Calu3 (cell line): ENCODE measurements around the gene TMEM161A. TPM values are rescaled to one million over a fixed set of nuclear protein-coding genes. Genes with fewer than 3 reads are reported as not detected.

Source experiments
- BruUV-seq: library from RNA; stranded (reverse); fragments of 400-500 nt; replicated peaks from 2 replicates; lab custom pipeline; 2021; lab: Mats Ljungman, UMichigan
- CTCF ChIA-PET: fragments of 300-600 bp; sonication (Branson Sonifier 250); formaldehyde crosslinking; loops from one replicate; lab custom pipeline; 2022; ENCODE audit warnings: antibody characterized with exemption; lab: Charles Lee
- DNase-seq: peaks from one replicate; pipeline ENCODE4 v3.0.0; 2022
- H3K27ac Mint-ChIP-seq: one replicate; pipeline ENCODE4 v1.8.0; 2022; ENCODE audit warnings: mixed read lengths; ENCODE audit not compliant: unreplicated experiment
- H3K27me3 Mint-ChIP-seq: one replicate; pipeline ENCODE4 v1.8.0; 2022; ENCODE audit warnings: mixed read lengths; ENCODE audit not compliant: unreplicated experiment
- H3K36me3 Mint-ChIP-seq: one replicate; pipeline ENCODE4 v1.8.0; 2022; ENCODE audit warnings: mild to moderate bottlenecking, moderate library complexity, mixed read lengths; ENCODE audit not compliant: insufficient read depth, unreplicated experiment
- H3K4me1 Mint-ChIP-seq: one replicate; pipeline ENCODE4 v1.8.0; 2022; ENCODE audit warnings: mild to moderate bottlenecking, low read depth, mixed read lengths; ENCODE audit not compliant: unreplicated experiment
- H3K4me3 Mint-ChIP-seq: one replicate; pipeline ENCODE4 v1.8.0; 2022; ENCODE audit warnings: mild to moderate bottlenecking, low read depth, moderate library complexity, mixed read lengths; ENCODE audit not compliant: unreplicated experiment
- H3K9me3 Mint-ChIP-seq: one replicate; pipeline ENCODE4 v1.8.0; 2022; ENCODE audit warnings: low read depth, mixed read lengths; ENCODE audit not compliant: unreplicated experiment
- CTCF ChIP-seq: fragments of 200-600 bp; IDR thresholded peaks from one replicate; pipeline ENCODE4 v1.8.0; 2022; ENCODE audit warnings: antibody characterized with exemption; ENCODE audit not compliant: unreplicated experiment
- intact Hi-C: fragments of 100-400 bp; cut with micrococcal nuclease; formaldehyde crosslinking; loops from one replicate; pipeline ENCODE4 v1.10.0; 2022; ENCODE audit not compliant: unreplicated experiment
- total RNA-seq: library from RNA; stranded (reverse); gene quantifications from 2 replicates; pipeline ENCODE4 v1.2.3, GENCODE V29; 2022

Gene TMEM161A
- total RNA-seq, 1 experiment from 2014 or later = 28.9 TPM

DNA sequence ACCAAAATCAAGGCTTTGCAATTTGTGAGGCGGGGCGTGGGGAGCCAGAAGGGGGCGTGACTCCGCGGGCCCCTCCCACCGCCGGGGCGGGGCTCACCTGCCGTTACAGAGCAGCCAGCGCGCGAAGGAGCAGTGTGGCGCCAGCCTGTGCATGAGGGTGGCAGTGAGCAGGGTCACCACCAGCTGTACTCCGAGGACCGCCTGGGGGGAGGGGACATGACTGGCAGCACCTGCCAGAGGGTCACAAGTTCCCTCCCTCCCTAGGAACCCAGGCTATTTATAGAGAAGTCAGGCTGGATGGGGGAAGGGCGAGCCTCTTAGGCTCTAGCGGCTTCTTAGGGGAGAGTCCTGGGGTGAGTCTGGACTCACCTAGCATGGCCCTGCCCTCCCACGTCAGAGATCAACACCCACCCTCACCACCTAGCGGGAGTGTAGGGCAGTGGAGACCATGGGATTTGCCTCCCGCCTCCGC is 3.6 kb downstream of the TMEM161A start:
- Mint-ChIP-seq H3K27ac (no peak overlapping the region), H3K4me1 (peaks cover 12% of the 10 kb centered on the region), H3K4me3 (no peak overlapping the region), H3K27me3 (no peaks in the 10 kb centered on the region), H3K36me3 (peaks cover 15% of the 10 kb centered on the region), H3K9me3 (no peaks in the 10 kb centered on the region)
- no TSS peak for BruUV-seq
- CTCF ChIA-PET = no interaction called here
- TF ChIP-seq CTCF = no peak
- DNase-seq = no peak
- intact Hi-C loops = no loop called here

DNA sequence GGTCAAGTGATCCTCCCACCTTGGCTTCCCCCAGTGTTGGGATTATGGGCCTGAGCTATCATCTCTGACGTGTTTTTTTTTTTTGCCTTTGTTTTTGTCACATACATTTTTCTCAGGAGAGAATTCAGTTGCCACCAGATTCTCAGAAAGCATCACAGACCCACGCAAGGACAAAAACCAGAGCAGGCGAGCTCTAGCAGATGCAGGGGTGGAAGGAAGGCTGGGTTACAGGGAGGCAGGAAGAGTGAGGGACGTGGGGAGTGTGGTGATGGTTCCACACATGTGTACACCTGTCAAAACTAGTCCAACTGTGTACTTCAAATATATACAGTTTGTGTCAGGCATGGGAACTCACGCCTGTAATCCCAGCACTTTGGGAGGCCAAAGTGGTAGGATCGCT is 4.3 kb downstream of the TMEM161A start:
- Mint-ChIP-seq H3K4me1 (peaks cover 12% of the 10 kb centered on the region), H3K9me3 (no peaks in the 10 kb centered on the region), H3K4me3 (no peak overlapping the region), H3K27ac (no peak overlapping the region), H3K36me3 (peaks cover 15% of the 10 kb centered on the region), H3K27me3 (no peaks in the 10 kb centered on the region)
- intact Hi-C loops = no loop called here
- no TSS peak for BruUV-seq
- DNase-seq = no peak
- TF ChIP-seq CTCF = no peak
- CTCF ChIA-PET = no interaction called here

DNA sequence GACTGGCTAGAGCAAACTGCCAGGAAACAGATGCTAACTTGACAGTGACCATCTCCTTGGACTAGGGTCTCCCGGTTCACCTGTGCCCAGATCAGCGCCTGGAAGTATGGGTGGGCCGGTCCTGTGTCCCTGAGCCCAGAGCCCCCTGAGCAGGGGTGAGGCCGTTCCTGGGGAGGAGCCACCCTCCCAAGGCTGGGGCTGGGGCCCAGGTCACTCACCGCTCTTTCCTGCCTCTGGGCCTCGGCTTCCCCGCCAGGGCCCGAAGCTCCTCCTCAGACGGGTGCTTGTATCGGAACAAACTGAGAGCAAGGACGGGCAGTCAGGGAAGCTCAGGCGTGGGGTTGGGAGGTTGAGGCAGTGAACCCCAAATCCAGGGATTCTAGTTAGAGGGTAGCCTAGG is 5.4 kb downstream of the TMEM161A start:
- no peak for TF ChIP-seq CTCF
- intact Hi-C loops = no loop called here
- H3K9me3 Mint-ChIP-seq = no peaks in the 10 kb centered on the region
- no peak overlapping the region for H3K4me3 Mint-ChIP-seq
- no peak for DNase-seq
- CTCF ChIA-PET = no interaction called here
- peaks cover 7% of the 10 kb centered on the region for H3K36me3 Mint-ChIP-seq
- no peak overlapping the region for H3K27ac Mint-ChIP-seq
- peaks cover 11% of the 10 kb centered on the region for H3K4me1 Mint-ChIP-seq
- no peaks in the 10 kb centered on the region for H3K27me3 Mint-ChIP-seq
- no TSS peak for BruUV-seq

DNA sequence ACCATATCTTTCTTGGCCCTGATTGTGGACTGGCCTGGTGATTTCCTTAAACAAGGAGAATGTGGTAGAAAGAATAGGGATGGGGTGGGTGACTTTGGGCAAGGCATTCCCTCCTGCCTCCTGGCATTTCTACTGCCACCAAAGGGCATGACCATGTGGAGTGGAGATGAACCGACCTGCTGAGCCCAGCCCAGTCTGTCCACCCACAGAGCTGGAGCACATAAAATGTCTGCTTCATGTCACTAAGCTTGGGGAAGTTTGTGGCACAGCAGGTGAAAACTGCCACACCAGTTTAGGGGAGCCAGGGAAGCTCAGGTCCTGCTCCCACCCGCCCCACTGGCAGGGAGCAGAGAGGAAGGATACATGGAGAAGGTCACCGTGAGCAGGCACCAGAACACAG is 6.3 kb downstream of the TMEM161A start:
- no peaks in the 10 kb centered on the region for H3K27me3 Mint-ChIP-seq
- H3K4me3 Mint-ChIP-seq = no peak overlapping the region
- no TSS peak for BruUV-seq
- H3K27ac Mint-ChIP-seq = no peak overlapping the region
- intact Hi-C loops = no loop called here
- DNase-seq = no peak
- H3K4me1 Mint-ChIP-seq = peaks cover 2% of the 10 kb centered on the region
- TF ChIP-seq CTCF = no peak
- H3K9me3 Mint-ChIP-seq = no peaks in the 10 kb centered on the region
- CTCF ChIA-PET = no interaction called here
- no peaks in the 10 kb centered on the region for H3K36me3 Mint-ChIP-seq
